HEK293 (cell line): Measurements from ENCODE around the gene ELAVL1.

ENCODE experiments used
- CTCF ChIA-PET: fragments of 350-600 bp; formaldehyde crosslinking; extraction: SDS; loops from one replicate; lab custom pipeline; 2021; ENCODE audit warnings: antibody characterized with exemption; lab: Yijun Ruan, JAX
- POLR2A ChIA-PET: fragments of 300-600 bp; formaldehyde crosslinking; extraction: SDS; loops from one replicate; lab custom pipeline; 2020; ENCODE audit warnings: antibody characterized with exemption, inconsistent platforms; lab: Yijun Ruan, JAX
- H3K27ac ChIP-seq: fragments of 200-500 bp; sonication (Bioruptor generic); 2 replicates; pipeline ENCODE4 v1.5.1; 2014; ENCODE audit warnings: low read depth, low read length, control low read depth, inconsistent platforms; ENCODE audit errors: extremely low read depth
- H3K36me3 ChIP-seq, 2 experiments: fragments of 200-500 bp in 1 of 2; sonication (Bioruptor generic) in 1 of 2; 1 replicate in 1 of 2; 2 replicates in 1 of 2; pipeline ENCODE4 v1.5.1; 2014 to 2017; ENCODE audit warnings: inconsistent platforms in 2 of 2, low read length in 2 of 2; ENCODE audit not compliant: control insufficient read depth in 2 of 2, insufficient read depth in 1 of 2
- H3K4me1 ChIP-seq: fragments of 200-500 bp; sonication (Bioruptor generic); 2 replicates; pipeline ENCODE4 v1.5.1; 2014; ENCODE audit warnings: mild to moderate bottlenecking, low read length, inconsistent platforms; ENCODE audit not compliant: control insufficient read depth, insufficient read depth
- H3K4me3 ChIP-seq: 2 replicates; pipeline ENCODE4 v1.5.1; 2011; ENCODE audit warnings: low read depth, mild to moderate bottlenecking, control low read depth, low read length, moderate library complexity
- H3K9me3 ChIP-seq: fragments of 200-500 bp; sonication (Bioruptor generic); 2 replicates; pipeline ENCODE4 v1.5.1; 2014; ENCODE audit warnings: low read depth, low read length, inconsistent platforms; ENCODE audit not compliant: control insufficient read depth, insufficient read depth
- EGR2 ChIP-seq: fragments of 450-650 bp; formaldehyde crosslinking; IDR thresholded peaks from 2 replicates; pipeline ENCODE4 v1.5.1; 2016; ENCODE audit warnings: low read depth, missing biosample characterization, missing genetic modification characterization
- GLI2 ChIP-seq: fragments of 450-650 bp; formaldehyde crosslinking; IDR thresholded peaks from 2 replicates; pipeline ENCODE4; 2017; ENCODE audit warnings: missing biosample characterization, missing genetic modification characterization, low read depth, borderline replicate concordance
- IKZF3 ChIP-seq: fragments of 450-650 bp; IDR thresholded peaks from 2 replicates; pipeline ENCODE4 v1.5.0; 2018; ENCODE audit warnings: missing biosample characterization, mild to moderate bottlenecking, missing genetic modification characterization, moderate library complexity
- KLF1 ChIP-seq: fragments of 450-650 bp; formaldehyde crosslinking; IDR thresholded peaks from 2 replicates; pipeline ENCODE4 v1.5.1; 2016; ENCODE audit warnings: missing biosample characterization, missing genetic modification characterization
- MYNN ChIP-seq: fragments of 450-650 bp; formaldehyde crosslinking; IDR thresholded peaks from 2 replicates; pipeline ENCODE4 v1.5.1; 2016; ENCODE audit warnings: missing biosample characterization, missing genetic modification characterization, borderline replicate concordance
- REPIN1 ChIP-seq: fragments of 450-650 bp; formaldehyde crosslinking; IDR thresholded peaks from 2 replicates; pipeline ENCODE4 v1.5.1; 2017; ENCODE audit warnings: missing biosample characterization, missing genetic modification characterization, low read depth
- SP2 ChIP-seq: fragments of 450-650 bp; formaldehyde crosslinking; IDR thresholded peaks from 2 replicates; pipeline ENCODE4 v1.5.1; 2016; ENCODE audit warnings: missing biosample characterization, missing genetic modification characterization
- ZBTB20 ChIP-seq: fragments of 450-650 bp; formaldehyde crosslinking; IDR thresholded peaks from 2 replicates; pipeline ENCODE4 v1.5.1; 2016; ENCODE audit warnings: missing biosample characterization, missing genetic modification characterization
- ZBTB8A ChIP-seq: fragments of 450-650 bp; formaldehyde crosslinking; IDR thresholded peaks from 2 replicates; pipeline ENCODE4 v1.5.1; 2016; ENCODE audit warnings: missing biosample characterization, missing genetic modification characterization
- ZEB2 ChIP-seq: fragments of 450-650 bp; formaldehyde crosslinking; IDR thresholded peaks from 2 replicates; pipeline ENCODE4 v1.5.1; 2016; ENCODE audit warnings: missing biosample characterization, missing genetic modification characterization
- ZNF133 ChIP-seq: fragments of 450-650 bp; formaldehyde crosslinking; IDR thresholded peaks from 2 replicates; pipeline ENCODE4 v1.5.1; 2016; ENCODE audit warnings: missing biosample characterization, missing genetic modification characterization
- ZNF274 ChIP-seq, 2 experiments: fragments of 200-500 bp in 1 of 2; fragments of 450-650 bp in 1 of 2; sonication (Bioruptor generic) in 1 of 2; formaldehyde crosslinking in 1 of 2; IDR thresholded peaks; 2 replicates each; pipeline versions ENCODE4 v1.5.1 to v1.6.1; 2014 to 2016; ENCODE audit warnings: borderline replicate concordance in 1 of 2, inconsistent platforms in 1 of 2, low read length in 1 of 2, missing biosample characterization in 1 of 2, missing genetic modification characterization in 1 of 2
- ZNF335 ChIP-seq: fragments of 450-650 bp; formaldehyde crosslinking; conservative IDR thresholded peaks from 2 replicates; pipeline ENCODE4 v1.5.1; 2016; ENCODE audit warnings: missing biosample characterization, missing genetic modification characterization
- ZNF341 ChIP-seq: fragments of 450-650 bp; formaldehyde crosslinking; IDR thresholded peaks from 2 replicates; pipeline ENCODE4; 2016; ENCODE audit warnings: low read depth, missing biosample characterization, missing genetic modification characterization
- ZNF366 ChIP-seq: fragments of 450-650 bp; formaldehyde crosslinking; conservative IDR thresholded peaks from 2 replicates; pipeline ENCODE4 v1.5.1; 2016; ENCODE audit warnings: missing biosample characterization, missing genetic modification characterization
- ZNF391 ChIP-seq: fragments of 450-650 bp; formaldehyde crosslinking; IDR thresholded peaks from 2 replicates; pipeline ENCODE4 v1.5.1; 2016; ENCODE audit warnings: low read depth, missing biosample characterization, missing genetic modification characterization, borderline replicate concordance
- ZNF416 ChIP-seq: fragments of 450-650 bp; formaldehyde crosslinking; IDR thresholded peaks from 2 replicates; pipeline ENCODE4 v1.5.1; 2016; ENCODE audit warnings: missing biosample characterization, missing genetic modification characterization
- ZNF48 ChIP-seq: fragments of 450-650 bp; formaldehyde crosslinking; IDR thresholded peaks from 2 replicates; pipeline ENCODE4 v1.5.1; 2016; ENCODE audit warnings: missing biosample characterization, missing genetic modification characterization
- ZNF660 ChIP-seq: fragments of 450-650 bp; IDR thresholded peaks from 2 replicates; pipeline ENCODE4 v1.5.1; 2018; ENCODE audit warnings: missing biosample characterization, mild to moderate bottlenecking, missing genetic modification characterization
- ZNF664 ChIP-seq: fragments of 450-650 bp; formaldehyde crosslinking; IDR thresholded peaks from 2 replicates; pipeline ENCODE4 v1.5.1; 2016; ENCODE audit warnings: missing biosample characterization, missing genetic modification characterization
- ZNF76 ChIP-seq: fragments of 450-650 bp; formaldehyde crosslinking; IDR thresholded peaks from 2 replicates; pipeline ENCODE4; 2016; ENCODE audit warnings: low read depth, missing biosample characterization, missing genetic modification characterization, borderline replicate concordance
- ZNF768 ChIP-seq: fragments of 450-650 bp; formaldehyde crosslinking; IDR thresholded peaks from 2 replicates; pipeline ENCODE4 v1.5.1; 2018; ENCODE audit warnings: missing biosample characterization, mild to moderate bottlenecking, missing genetic modification characterization
- ZSCAN30 ChIP-seq: fragments of 450-650 bp; IDR thresholded peaks from 2 replicates; pipeline ENCODE4 v1.5.1; 2018; ENCODE audit warnings: missing biosample characterization, mild to moderate bottlenecking, missing genetic modification characterization, moderate library complexity
- TF ChIP-seq, protein P1 (sequence below): fragments of 450-650 bp; formaldehyde crosslinking; IDR thresholded peaks from 2 replicates; pipeline ENCODE4 v1.5.1; 2016; ENCODE audit warnings: missing biosample characterization, missing genetic modification characterization
- TF ChIP-seq, protein P2 (sequence below): fragments of 450-650 bp; formaldehyde crosslinking; IDR thresholded peaks from 2 replicates; pipeline ENCODE4 v1.5.1; 2016; ENCODE audit warnings: missing biosample characterization, missing genetic modification characterization
- TF ChIP-seq, protein P3 (sequence below): fragments of 450-650 bp; formaldehyde crosslinking; optimal IDR thresholded peaks from 2 replicates; pipeline ENCODE3; 2016; ENCODE audit warnings: missing biosample characterization, mild to moderate bottlenecking, missing genetic modification characterization
- TF ChIP-seq, protein P4 (sequence below): fragments of 450-650 bp; formaldehyde crosslinking; IDR thresholded peaks from 2 replicates; pipeline ENCODE4 v1.5.1; 2016; ENCODE audit warnings: missing biosample characterization, missing genetic modification characterization

Gene ELAVL1

DNA sequence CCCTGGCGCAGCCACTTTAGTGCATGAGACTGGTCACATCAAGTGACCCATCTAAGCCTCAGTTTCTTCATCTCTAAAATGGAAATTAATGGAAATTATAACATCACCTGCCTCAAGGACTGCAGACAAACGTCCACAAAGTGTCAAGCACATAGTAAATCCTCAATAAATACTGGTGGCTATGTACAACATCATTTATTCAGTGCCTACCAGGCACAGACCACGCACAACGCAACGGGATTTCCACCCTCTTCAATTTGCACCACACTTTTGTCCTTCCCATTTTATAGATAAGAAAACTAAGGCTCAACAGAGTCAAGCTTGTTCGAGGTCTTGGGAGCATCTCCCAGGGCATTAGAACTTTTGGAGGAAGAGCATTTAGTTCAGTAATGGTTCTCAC, 1.4 kb downstream of the ELAVL1 start:
- TF ChIP-seq, protein P1, sequence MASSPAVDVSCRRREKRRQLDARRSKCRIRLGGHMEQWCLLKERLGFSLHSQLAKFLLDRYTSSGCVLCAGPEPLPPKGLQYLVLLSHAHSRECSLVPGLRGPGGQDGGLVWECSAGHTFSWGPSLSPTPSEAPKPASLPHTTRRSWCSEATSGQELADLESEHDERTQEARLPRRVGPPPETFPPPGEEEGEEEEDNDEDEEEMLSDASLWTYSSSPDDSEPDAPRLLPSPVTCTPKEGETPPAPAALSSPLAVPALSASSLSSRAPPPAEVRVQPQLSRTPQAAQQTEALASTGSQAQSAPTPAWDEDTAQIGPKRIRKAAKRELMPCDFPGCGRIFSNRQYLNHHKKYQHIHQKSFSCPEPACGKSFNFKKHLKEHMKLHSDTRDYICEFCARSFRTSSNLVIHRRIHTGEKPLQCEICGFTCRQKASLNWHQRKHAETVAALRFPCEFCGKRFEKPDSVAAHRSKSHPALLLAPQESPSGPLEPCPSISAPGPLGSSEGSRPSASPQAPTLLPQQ, result no peak
- TF ChIP-seq ZNF768 (tag by site-specific recombination) (no peak), GLI2 (tag by site-specific recombination) (no peak), ZNF664 (tag by site-specific recombination) (peak; percentile 82; the same call in 1 of the 2 replicates), REPIN1 (tag by site-specific recombination) (no peak), ZNF133 (no peak), ZNF366 (tag by site-specific recombination) (no peak)
- TF ChIP-seq, protein P2, sequence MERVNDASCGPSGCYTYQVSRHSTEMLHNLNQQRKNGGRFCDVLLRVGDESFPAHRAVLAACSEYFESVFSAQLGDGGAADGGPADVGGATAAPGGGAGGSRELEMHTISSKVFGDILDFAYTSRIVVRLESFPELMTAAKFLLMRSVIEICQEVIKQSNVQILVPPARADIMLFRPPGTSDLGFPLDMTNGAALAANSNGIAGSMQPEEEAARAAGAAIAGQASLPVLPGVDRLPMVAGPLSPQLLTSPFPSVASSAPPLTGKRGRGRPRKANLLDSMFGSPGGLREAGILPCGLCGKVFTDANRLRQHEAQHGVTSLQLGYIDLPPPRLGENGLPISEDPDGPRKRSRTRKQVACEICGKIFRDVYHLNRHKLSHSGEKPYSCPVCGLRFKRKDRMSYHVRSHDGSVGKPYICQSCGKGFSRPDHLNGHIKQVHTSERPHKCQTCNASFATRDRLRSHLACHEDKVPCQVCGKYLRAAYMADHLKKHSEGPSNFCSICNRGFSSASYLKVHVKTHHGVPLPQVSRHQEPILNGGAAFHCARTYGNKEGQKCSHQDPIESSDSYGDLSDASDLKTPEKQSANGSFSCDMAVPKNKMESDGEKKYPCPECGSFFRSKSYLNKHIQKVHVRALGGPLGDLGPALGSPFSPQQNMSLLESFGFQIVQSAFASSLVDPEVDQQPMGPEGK (tag by site-specific recombination), result no peak
- TF ChIP-seq, all 188 proteins: peak for 1
- peaks cover 9% of the 10 kb centered on the region for H3K4me1 ChIP-seq
- peak overlapping the region; percentile 73 for H3K4me3 ChIP-seq
- H3K9me3 ChIP-seq, result no peaks in the 10 kb centered on the region
- H3K36me3 ChIP-seq, result peaks cover 0 to 30% of the 10 kb centered on the region in 2 experiments; a peak in 2 of 3 replicates
- ChIA-PET POLR2A (interaction anchor here (3.1 kb wide), 1 partner anchor 61 kb away, joined by 15 read pairs; the partner anchor contains the start of gene TIMM44), CTCF (no interaction called here)
- H3K27ac ChIP-seq, result peak overlapping the region; percentile 78; the same call in 1 of the 2 replicates

DNA sequence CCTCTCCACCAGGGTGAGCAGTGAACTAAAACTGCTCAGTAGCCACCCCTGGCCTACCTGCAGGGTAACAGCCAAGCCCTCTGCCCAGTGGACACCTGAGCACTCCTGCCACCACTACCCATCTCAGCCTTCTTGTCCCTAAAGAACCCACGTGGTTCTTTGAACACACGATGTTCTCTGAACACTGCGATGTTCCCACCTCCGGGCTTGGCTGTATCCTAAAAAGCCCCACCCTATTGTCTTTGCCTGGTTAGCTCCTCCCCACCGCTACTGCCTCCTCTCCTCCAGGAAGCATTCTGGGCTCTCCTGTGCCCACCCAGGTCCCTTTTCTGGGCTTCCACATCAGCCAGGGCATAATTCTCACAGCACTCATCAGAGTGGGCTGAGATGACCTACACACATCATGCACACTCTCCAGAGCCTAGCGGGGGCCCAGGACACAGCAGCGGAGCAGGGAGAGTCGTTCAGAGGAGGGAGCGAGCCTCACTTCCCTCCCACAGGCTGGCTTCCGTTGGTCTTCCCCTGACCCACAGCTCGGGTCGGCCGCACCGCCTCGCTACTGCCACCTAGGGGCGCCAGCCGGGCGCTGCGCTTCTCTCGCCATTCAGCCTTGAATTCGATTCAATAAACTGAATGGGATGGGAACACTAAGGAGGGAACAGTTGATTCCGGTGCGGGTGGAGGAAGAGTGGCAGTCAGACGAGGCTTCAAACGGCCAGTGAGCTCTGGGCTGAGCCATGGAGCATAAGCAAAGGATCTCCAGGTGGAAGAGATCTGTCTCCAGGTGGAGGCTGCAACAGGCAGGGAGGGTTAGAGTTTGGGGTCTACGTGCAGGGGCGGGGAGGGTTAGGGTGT, 3.2 kb downstream of the ELAVL1 start:
- Histone ChIP-seq H3K27ac (peak overlapping the region; percentile 43), H3K36me3 (peaks cover 0 to 26% of the 10 kb centered on the region in 2 experiments; a peak in 2 of 3 replicates), H3K4me1 (peaks cover 16% of the 10 kb centered on the region), H3K9me3 (no peaks in the 10 kb centered on the region), H3K4me3 (peak overlapping the region; percentile 35)
- ChIA-PET CTCF (interaction anchor here (0.5 to 3.2 kb wide), 35 partner anchors 9 to 778 kb away, joined by 3 to 20 read pairs (median 4); partner anchors contain the start of gene LRRC8E), POLR2A (interaction anchor here (0.6 to 2.0 kb wide), 8 partner anchors 28 to 302 kb away, joined by 3 to 10 read pairs (median 4); partner anchors contain the start of genes SNAPC2 and TIMM44)
- TF ChIP-seq ZBTB20 (peak; percentile 78), IKZF3 (tag by site-specific recombination) (peak; percentile 88), SP2 (tag by site-specific recombination) (peak; percentile 73), ZNF335 (tag by site-specific recombination) (peak; percentile 56), ZBTB8A (peak; percentile 86), ZNF48 (tag by site-specific recombination) (no peak), ZNF76 (tag by site-specific recombination) (0 out of 2 replicates have a peak, but pooled peaks have one; percentile 8), ZNF341 (peak; percentile 45; the same call in 1 of the 2 replicates), ZSCAN30 (peak; percentile 34; the same call in 1 of the 2 replicates), ZNF274 (IDR thresholded peaks at IDR 0.05; ENCODE audit: low read length) (no peak), ZNF274 (tag by site-specific recombination; IDR thresholded peaks at IDR 0.05; ENCODE audit: borderline replicate concordance) (no peak), ZNF391 (tag by site-specific recombination) (peak; percentile 41; the same call in 1 of the 2 replicates), MYNN (tag by site-specific recombination) (no peak), EGR2 (tag by site-specific recombination) (peak; percentile 79), ZEB2 (peak; percentile 47; the same call in 1 of the 2 replicates), ZNF416 (no peak), ZNF660 (tag by site-specific recombination) (peak; percentile 63), KLF1 (no peak)
- TF ChIP-seq, protein P3, sequence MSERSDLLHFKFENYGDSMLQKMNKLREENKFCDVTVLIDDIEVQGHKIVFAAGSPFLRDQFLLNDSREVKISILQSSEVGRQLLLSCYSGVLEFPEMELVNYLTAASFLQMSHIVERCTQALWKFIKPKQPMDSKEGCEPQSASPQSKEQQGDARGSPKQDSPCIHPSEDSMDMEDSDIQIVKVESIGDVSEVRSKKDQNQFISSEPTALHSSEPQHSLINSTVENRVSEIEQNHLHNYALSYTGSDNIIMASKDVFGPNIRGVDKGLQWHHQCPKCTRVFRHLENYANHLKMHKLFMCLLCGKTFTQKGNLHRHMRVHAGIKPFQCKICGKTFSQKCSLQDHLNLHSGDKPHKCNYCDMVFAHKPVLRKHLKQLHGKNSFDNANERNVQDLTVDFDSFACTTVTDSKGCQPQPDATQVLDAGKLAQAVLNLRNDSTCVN (tag by site-specific recombination), result peak; percentile 52
- TF ChIP-seq, protein P4, sequence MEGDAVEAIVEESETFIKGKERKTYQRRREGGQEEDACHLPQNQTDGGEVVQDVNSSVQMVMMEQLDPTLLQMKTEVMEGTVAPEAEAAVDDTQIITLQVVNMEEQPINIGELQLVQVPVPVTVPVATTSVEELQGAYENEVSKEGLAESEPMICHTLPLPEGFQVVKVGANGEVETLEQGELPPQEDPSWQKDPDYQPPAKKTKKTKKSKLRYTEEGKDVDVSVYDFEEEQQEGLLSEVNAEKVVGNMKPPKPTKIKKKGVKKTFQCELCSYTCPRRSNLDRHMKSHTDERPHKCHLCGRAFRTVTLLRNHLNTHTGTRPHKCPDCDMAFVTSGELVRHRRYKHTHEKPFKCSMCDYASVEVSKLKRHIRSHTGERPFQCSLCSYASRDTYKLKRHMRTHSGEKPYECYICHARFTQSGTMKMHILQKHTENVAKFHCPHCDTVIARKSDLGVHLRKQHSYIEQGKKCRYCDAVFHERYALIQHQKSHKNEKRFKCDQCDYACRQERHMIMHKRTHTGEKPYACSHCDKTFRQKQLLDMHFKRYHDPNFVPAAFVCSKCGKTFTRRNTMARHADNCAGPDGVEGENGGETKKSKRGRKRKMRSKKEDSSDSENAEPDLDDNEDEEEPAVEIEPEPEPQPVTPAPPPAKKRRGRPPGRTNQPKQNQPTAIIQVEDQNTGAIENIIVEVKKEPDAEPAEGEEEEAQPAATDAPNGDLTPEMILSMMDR, result peak; percentile 92
